Fibroblast of lung (primary cell): Measurements from ENCODE around the gene PPM1D.

Experiments
- EZH2 ChIP-seq: IDR thresholded peaks from 2 replicates; pipeline ENCODE4 v1.5.1; 2012; ENCODE audit warnings: low read length, control low read depth, mild to moderate bottlenecking; ENCODE audit errors: missing control alignments
- TF ChIP-seq, protein P1 (sequence below), 2 donors: IDR thresholded peaks in 1 of 2; conservative IDR thresholded peaks in 1 of 2; 1 replicate in 1 of 2; 2 replicates in 1 of 2; pipeline ENCODE4 v1.5.1; 2011 to 2012; ENCODE audit warnings: low read length in 2 of 2, control low read depth in 1 of 2, inconsistent platforms in 1 of 2, low read depth in 1 of 2, mild to moderate bottlenecking in 1 of 2

- no peak for TF ChIP-seq EZH2
- TF ChIP-seq, protein P1, sequence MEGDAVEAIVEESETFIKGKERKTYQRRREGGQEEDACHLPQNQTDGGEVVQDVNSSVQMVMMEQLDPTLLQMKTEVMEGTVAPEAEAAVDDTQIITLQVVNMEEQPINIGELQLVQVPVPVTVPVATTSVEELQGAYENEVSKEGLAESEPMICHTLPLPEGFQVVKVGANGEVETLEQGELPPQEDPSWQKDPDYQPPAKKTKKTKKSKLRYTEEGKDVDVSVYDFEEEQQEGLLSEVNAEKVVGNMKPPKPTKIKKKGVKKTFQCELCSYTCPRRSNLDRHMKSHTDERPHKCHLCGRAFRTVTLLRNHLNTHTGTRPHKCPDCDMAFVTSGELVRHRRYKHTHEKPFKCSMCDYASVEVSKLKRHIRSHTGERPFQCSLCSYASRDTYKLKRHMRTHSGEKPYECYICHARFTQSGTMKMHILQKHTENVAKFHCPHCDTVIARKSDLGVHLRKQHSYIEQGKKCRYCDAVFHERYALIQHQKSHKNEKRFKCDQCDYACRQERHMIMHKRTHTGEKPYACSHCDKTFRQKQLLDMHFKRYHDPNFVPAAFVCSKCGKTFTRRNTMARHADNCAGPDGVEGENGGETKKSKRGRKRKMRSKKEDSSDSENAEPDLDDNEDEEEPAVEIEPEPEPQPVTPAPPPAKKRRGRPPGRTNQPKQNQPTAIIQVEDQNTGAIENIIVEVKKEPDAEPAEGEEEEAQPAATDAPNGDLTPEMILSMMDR (conservative IDR thresholded peaks at IDR 0.05 in 1 of 2, IDR thresholded peaks at IDR 0.05 in 1 of 2; ENCODE audit: low read depth in 1 of 2, low read length in 2 of 2): no peak
Measured at GRCh38 chr17:60557805-60558204, 42.2 kb upstream of the PPM1D start.
